Uterus (tissue), 4 donors: ENCODE measurements around the gene FATE1. TPM values are rescaled to one million over a fixed set of nuclear protein-coding genes. Genes with fewer than 3 reads are reported as not detected.

Experiments
- DNase-seq, 2 donors: peaks; one replicate each; pipeline ENCODE4 v3.0.0-alpha.2; 2019 to 2020
- H3K27ac ChIP-seq, 2 donors: fragments of 200-600 bp; sonication (generic); 1 replicate in 1 of 2; 2 replicates in 1 of 2; pipeline ENCODE4 v1.5.1; 2016 to 2018
- H3K27me3 ChIP-seq, 2 donors: fragments of 200-600 bp; sonication (generic); one replicate each; pipeline ENCODE4 v1.5.1; 2018 to 2019; ENCODE audit warnings: control low read depth in 1 of 2
- H3K36me3 ChIP-seq, 2 donors: fragments of 200-600 bp; sonication (generic); one replicate each; pipeline ENCODE4 v1.5.1; 2019; ENCODE audit warnings: control low read depth in 1 of 2
- H3K4me1 ChIP-seq, 2 donors: fragments of 200-600 bp; sonication (generic); one replicate each; pipeline ENCODE4 v1.5.1; 2018 to 2019; ENCODE audit warnings: control low read depth in 1 of 2
- H3K4me3 ChIP-seq, 2 donors: fragments of 200-600 bp; sonication (generic); 1 replicate in 1 of 2; 2 replicates in 1 of 2; pipeline ENCODE4 v1.5.1; 2018 to 2019; ENCODE audit warnings: mild to moderate bottlenecking in 1 of 2
- H3K9me3 ChIP-seq, 2 donors: fragments of 200-600 bp; sonication (generic); one replicate each; pipeline ENCODE4 v1.5.1; 2019; ENCODE audit warnings: control low read depth in 1 of 2
- CTCF ChIP-seq, 4 experiments: fragments of 200-600 bp in 2 of 4; fragments of 450-650 bp in 2 of 4; sonication (generic) in 2 of 4; IDR thresholded peaks; one replicate each; pipeline ENCODE4 v1.5.1; 2016 to 2019; ENCODE audit warnings: antibody characterized with exemption in 4 of 4, mild to moderate bottlenecking in 2 of 4, moderate library complexity in 1 of 4
- POLR2A ChIP-seq, 2 donors: fragments of 450-650 bp; IDR thresholded peaks; one replicate each; pipeline ENCODE4 v1.6.1; 2016; ENCODE audit warnings: antibody characterized with exemption in 2 of 2, mild to moderate bottlenecking in 1 of 2, moderate library complexity in 1 of 2
- intact Hi-C: fragments of 100-400 bp; cut with DNase I; formaldehyde crosslinking; loops from one replicate; pipeline ENCODE4 v1.15.1; 2023; ENCODE audit warnings: low total_unique reads
- total RNA-seq, 4 donors: library from RNA; depleted of rRNA in 3 of 4; stranded (reverse); fragments of >200 nt in 3 of 4; gene quantifications; one replicate each; pipeline versions ENCODE4 v1.1.0 to v1.2.4, GENCODE V29; 2014 to 2023
- donor health status: DM: yes; HTN: yes; CAD: no.

FATE1 gene
- total RNA-seq, 4 donors from 2014 or later = not detected

GRCh38 chrX:151737494-151737893 lies 21.7 kb downstream of the FATE1 start:
- TF ChIP-seq POLR2A (IDR thresholded peaks at IDR 0.05) (no peak), CTCF (IDR thresholded peaks at IDR 0.05) (no peak)
- no peaks in the 10 kb centered on the region for H3K27me3 ChIP-seq
- intact Hi-C loops = no loop called here
- DNase-seq = no peak
- no peaks in the 10 kb centered on the region for H3K36me3 ChIP-seq
- H3K4me1 ChIP-seq = no peaks in the 10 kb centered on the region
- H3K27ac ChIP-seq = no peak overlapping the region
- no peaks in the 10 kb centered on the region for H3K9me3 ChIP-seq
- no peak overlapping the region for H3K4me3 ChIP-seq

DNA sequence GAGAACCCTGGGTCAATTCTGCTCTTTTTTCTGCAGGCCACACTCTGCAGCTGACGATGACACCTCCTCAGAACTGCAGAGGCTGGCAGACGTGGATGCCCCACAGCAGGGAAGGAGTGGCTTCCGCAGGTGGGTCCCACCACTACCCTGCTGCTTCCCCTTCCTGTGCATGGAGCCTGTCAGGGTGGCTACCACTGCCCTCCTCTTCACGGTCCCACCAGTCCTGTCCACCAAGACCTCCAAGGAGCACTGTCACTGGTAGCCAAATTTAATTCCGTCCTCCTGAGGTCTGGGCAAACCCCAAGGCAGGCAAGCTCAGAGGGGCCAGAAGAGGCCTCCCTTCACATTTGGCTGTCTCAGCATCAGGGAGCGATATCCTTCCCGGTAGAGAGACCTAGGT lies 22.9 kb downstream of the FATE1 start:
- Histone ChIP-seq H3K4me1 (no peaks in the 10 kb centered on the region), H3K27me3 (no peaks in the 10 kb centered on the region), H3K9me3 (no peaks in the 10 kb centered on the region), H3K36me3 (no peaks in the 10 kb centered on the region), H3K4me3 (no peak overlapping the region), H3K27ac (no peak overlapping the region)
- no peak for DNase-seq
- TF ChIP-seq CTCF (IDR thresholded peaks at IDR 0.05) = no peak
- TF ChIP-seq POLR2A (IDR thresholded peaks at IDR 0.05) = no peak
- intact Hi-C loops = no loop called here

DNA sequence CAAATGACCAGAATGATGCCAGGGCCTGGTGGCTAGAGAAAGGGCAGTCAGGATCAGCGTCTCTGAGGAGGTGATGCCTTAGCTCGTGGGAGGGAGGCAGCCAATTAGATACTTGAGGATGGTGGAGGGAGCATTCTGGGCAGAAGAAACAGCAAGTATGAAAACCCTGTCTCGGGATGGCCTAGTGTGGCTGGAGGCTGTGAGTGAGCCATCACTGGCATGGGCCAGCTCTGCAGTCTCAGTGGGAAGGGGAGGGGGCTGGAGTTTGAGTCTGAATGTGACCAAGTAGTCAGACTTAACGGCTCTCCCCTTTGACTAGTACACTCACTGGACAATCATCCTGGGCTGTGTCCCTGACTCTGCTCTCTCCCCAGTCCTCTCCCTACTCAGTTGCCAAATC lies 25.8 kb downstream of the FATE1 start:
- Histone ChIP-seq H3K4me1 (no peaks in the 10 kb centered on the region), H3K36me3 (no peaks in the 10 kb centered on the region), H3K27ac (no peak overlapping the region), H3K9me3 (no peaks in the 10 kb centered on the region), H3K4me3 (no peak overlapping the region), H3K27me3 (no peaks in the 10 kb centered on the region)
- TF ChIP-seq POLR2A (IDR thresholded peaks at IDR 0.05) (no peak), CTCF (IDR thresholded peaks at IDR 0.05) (no peak)
- no peak for DNase-seq
- intact Hi-C loops = no loop called here

- TF ChIP-seq POLR2A (IDR thresholded peaks at IDR 0.05) (no peak), CTCF (IDR thresholded peaks at IDR 0.05) (no peak)
- H3K36me3 ChIP-seq = no peaks in the 10 kb centered on the region
- H3K27ac ChIP-seq = no peak overlapping the region
- intact Hi-C loops = no loop called here
- H3K4me3 ChIP-seq = no peak overlapping the region
- DNase-seq = no peak
- H3K27me3 ChIP-seq = no peaks in the 10 kb centered on the region
- H3K4me1 ChIP-seq = no peaks in the 10 kb centered on the region
- no peaks in the 10 kb centered on the region for H3K9me3 ChIP-seq
Observed at GRCh38 chrX:151742311-151742710, 26.5 kb downstream of the FATE1 start.

GRCh38 chrX:151743651-151744470 lies 28.0 kb downstream of the FATE1 start:
- Histone ChIP-seq H3K9me3 (no peaks in the 10 kb centered on the region), H3K27ac (no peak overlapping the region), H3K27me3 (no peaks in the 10 kb centered on the region), H3K4me3 (no peak overlapping the region), H3K4me1 (no peaks in the 10 kb centered on the region), H3K36me3 (no peaks in the 10 kb centered on the region)
- DNase-seq = no peak
- TF ChIP-seq POLR2A (IDR thresholded peaks at IDR 0.05) = no peak
- no peak for TF ChIP-seq CTCF (IDR thresholded peaks at IDR 0.05)
- intact Hi-C loops = no loop called here
